Stomach (tissue), 9 donors: ENCODE results near the gene GPR61. TPM values are rescaled to one million over a fixed set of nuclear protein-coding genes. Genes with fewer than 3 reads are reported as not detected.

Source experiments
- DNase-seq, 2 donors: peaks; one replicate each; pipeline versions ENCODE4 v3.0.0 to v3.0.0-alpha.2; 2013 to 2019
- H3K27ac ChIP-seq, 5 donors: fragments of 200-600 bp in 4 of 5; sonication (generic) in 4 of 5; one replicate each; pipeline ENCODE4 v1.5.1; 2013 to 2019; ENCODE audit warnings: mild to moderate bottlenecking in 1 of 5, moderate library complexity in 1 of 5
- H3K27me3 ChIP-seq, 3 donors: fragments of 200-600 bp; sonication (generic); one replicate each; pipeline ENCODE4 v1.5.1; 2017 to 2019; ENCODE audit warnings: mixed run types in 1 of 3
- H3K36me3 ChIP-seq, 4 donors: fragments of 200-600 bp; sonication (generic); 1 replicate in 3 of 4; 2 replicates in 1 of 4; pipeline ENCODE4 v1.5.1; 2016 to 2019
- H3K4me1 ChIP-seq, 4 donors: fragments of 200-600 bp; sonication (generic); one replicate each; pipeline ENCODE4 v1.5.1; 2016 to 2019
- H3K4me3 ChIP-seq, 4 donors: fragments of 200-600 bp; sonication (generic) in 3 of 4; one replicate each; pipeline ENCODE4 v1.5.1; 2016 to 2019; ENCODE audit warnings: mild to moderate bottlenecking in 1 of 4
- H3K9me3 ChIP-seq, 4 donors: fragments of 200-600 bp; sonication (generic); one replicate each; pipeline ENCODE4 v1.5.1; 2016 to 2019
- EP300 ChIP-seq: sonication (generic); formaldehyde crosslinking; IDR thresholded peaks from one replicate; pipeline ENCODE4 v1.6.1; 2017; ENCODE audit warnings: antibody characterized with exemption
- POLR2A ChIP-seq, 4 donors: fragments of 450-650 bp; IDR thresholded peaks; one replicate each; pipeline ENCODE4 v1.6.1; 2016; ENCODE audit warnings: antibody characterized with exemption in 4 of 4, control low read depth in 2 of 4, mild to moderate bottlenecking in 1 of 4, moderate library complexity in 1 of 4
- POLR2AphosphoS5 ChIP-seq, 3 donors: sonication (generic); formaldehyde crosslinking; IDR thresholded peaks; one replicate each; pipeline ENCODE4 v1.6.1; 2016; ENCODE audit warnings: antibody characterized with exemption in 3 of 3
- WGBS, 5 donors: extraction: QIAGEN DNeasy Blood & Tissue Kit in 3 of 5; methylation state at CpG; one replicate each; pipeline versions ENCODE4 v1.1.5 to v1.1.7; 2013 to 2018; 5-methylcytosine and 5-hydroxymethylcytosine counted together
- intact Hi-C: fragments of 100-400 bp; cut with DNase I; formaldehyde crosslinking; loops from one replicate; pipeline ENCODE4 v1.15.1; 2023; ENCODE audit warnings: low total_unique reads
- polyA plus RNA-seq, 3 donors: library from polyadenylated mRNA; stranded (reverse); fragments of 200-250 nt; gene quantifications; one replicate each; pipeline ENCODE4 v1.2.3, GENCODE V29; 2013
- total RNA-seq, 5 donors: library from RNA; depleted of rRNA; stranded (reverse); fragments of >200 nt; gene quantifications; one replicate each; pipeline versions ENCODE4 v1.1.0 to v1.2.3, GENCODE V29; 2014 to 2016
- TF ChIP-seq, protein P1 (sequence below), 7 experiments: fragments of 450-650 bp in 4 of 7; fragments of 200-600 bp in 3 of 7; sonication (generic) in 3 of 7; IDR thresholded peaks; one replicate each; pipeline ENCODE4 v1.5.1; 2016 to 2019; ENCODE audit warnings: antibody characterized with exemption in 7 of 7, control low read depth in 2 of 7, mild to moderate bottlenecking in 1 of 7
- donor health status: healthy with polysubstance abuse.
- donor health status: Bipolar disorder and iron deficiency.
- donor health status: healthy.

Gene GPR61
- total and polyA plus RNA-seq, 8 donors, result 0.12 TPM; not detected in 7

DNA sequence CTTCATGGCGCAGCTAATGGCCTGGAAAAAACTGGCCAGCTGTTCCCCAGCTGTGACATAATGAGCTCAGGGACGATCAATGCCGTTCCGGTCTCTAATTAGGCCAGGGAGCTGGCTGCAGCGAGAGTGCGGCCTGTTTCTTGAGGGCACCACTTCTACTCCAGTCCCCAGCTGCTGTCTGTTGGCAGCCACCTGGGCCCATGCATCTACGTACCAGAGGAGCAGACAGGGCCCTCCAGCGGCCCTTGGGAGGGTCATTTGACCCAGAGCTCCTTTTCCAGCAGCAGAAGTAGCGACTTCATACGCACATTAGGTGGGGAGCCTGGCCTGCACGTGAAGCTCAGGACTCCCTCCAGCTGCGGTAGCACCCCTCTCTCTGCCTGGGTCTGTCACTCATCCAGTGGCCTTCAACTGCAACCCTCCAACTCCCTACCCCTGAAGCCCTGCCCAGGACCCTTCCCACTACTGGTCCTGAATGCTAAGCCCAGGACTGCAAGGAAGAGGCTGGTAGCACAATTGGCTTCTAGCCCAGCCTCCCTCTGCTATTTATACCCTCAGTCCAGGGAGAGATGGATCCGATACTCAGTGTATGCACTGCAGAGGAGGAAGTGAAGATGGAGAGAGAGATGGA, 9.1 kb upstream of the GPR61 start:
- WGBS, 5 donors, result 73 to 82% (median 77%) methylated on average over 8 to 13 of the region's 13 CpGs
- DNase-seq, result peak in 1 of 2 donors; percentile 71
- Histone ChIP-seq H3K9me3 (no peaks in the 10 kb centered on the region), H3K36me3 (no peaks in the 10 kb centered on the region), H3K27ac (no peak overlapping the region), H3K4me3 (no peak overlapping the region), H3K27me3 (no peaks in the 10 kb centered on the region), H3K4me1 (peaks cover 0 to 21% (median 17%) of the 10 kb centered on the region in 4 donors)
- TF ChIP-seq, protein P1, sequence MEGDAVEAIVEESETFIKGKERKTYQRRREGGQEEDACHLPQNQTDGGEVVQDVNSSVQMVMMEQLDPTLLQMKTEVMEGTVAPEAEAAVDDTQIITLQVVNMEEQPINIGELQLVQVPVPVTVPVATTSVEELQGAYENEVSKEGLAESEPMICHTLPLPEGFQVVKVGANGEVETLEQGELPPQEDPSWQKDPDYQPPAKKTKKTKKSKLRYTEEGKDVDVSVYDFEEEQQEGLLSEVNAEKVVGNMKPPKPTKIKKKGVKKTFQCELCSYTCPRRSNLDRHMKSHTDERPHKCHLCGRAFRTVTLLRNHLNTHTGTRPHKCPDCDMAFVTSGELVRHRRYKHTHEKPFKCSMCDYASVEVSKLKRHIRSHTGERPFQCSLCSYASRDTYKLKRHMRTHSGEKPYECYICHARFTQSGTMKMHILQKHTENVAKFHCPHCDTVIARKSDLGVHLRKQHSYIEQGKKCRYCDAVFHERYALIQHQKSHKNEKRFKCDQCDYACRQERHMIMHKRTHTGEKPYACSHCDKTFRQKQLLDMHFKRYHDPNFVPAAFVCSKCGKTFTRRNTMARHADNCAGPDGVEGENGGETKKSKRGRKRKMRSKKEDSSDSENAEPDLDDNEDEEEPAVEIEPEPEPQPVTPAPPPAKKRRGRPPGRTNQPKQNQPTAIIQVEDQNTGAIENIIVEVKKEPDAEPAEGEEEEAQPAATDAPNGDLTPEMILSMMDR (IDR thresholded peaks at IDR 0.05), result no peak
- TF ChIP-seq EP300 (no peak), POLR2A (IDR thresholded peaks at IDR 0.05) (no peak), POLR2AphosphoS5 (IDR thresholded peaks at IDR 0.05) (no peak)
- intact Hi-C loops, result loop anchor here (5.0 kb wide), 1 partner anchor 38 kb away; the partner anchor contains the start of gene CYB561D1

DNA sequence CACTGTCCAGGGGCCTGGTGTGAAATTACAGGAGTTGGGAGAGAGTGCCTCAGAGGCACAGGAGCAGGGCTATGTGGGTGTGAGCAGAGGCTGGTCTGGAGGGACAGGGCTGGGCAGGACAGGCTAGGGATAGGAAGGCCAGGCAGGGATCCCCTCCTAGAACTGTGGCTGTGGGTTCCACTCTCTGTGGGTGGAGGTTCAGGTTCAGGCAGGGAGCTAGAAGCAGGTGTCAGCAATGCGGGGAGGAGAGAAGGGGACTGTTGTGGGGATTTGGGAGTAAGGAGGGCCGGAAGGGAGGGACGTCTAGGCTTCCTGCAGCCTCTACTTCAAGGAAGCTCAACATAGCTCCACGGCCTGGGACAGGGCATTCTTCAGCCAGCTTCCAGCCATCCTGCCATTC, 8.3 kb upstream of the GPR61 start:
- intact Hi-C loops, result loop anchor here (5.0 kb wide), 1 partner anchor 39 kb away; the partner anchor contains the start of gene CYB561D1
- WGBS, 5 donors, result 81 to 97% (median 91%) methylated on average over 4 of the region's 4 CpGs
- Histone ChIP-seq H3K36me3 (no peaks in the 10 kb centered on the region), H3K27ac (no peak overlapping the region), H3K4me3 (no peak overlapping the region), H3K27me3 (no peaks in the 10 kb centered on the region), H3K4me1 (peaks cover 0 to 27% (median 21%) of the 10 kb centered on the region in 4 donors), H3K9me3 (no peaks in the 10 kb centered on the region)
- no peak for DNase-seq
- TF ChIP-seq EP300 (no peak), POLR2A (IDR thresholded peaks at IDR 0.05) (no peak), POLR2AphosphoS5 (IDR thresholded peaks at IDR 0.05) (no peak)
- TF ChIP-seq, protein P1 (IDR thresholded peaks at IDR 0.05), result no peak

DNA sequence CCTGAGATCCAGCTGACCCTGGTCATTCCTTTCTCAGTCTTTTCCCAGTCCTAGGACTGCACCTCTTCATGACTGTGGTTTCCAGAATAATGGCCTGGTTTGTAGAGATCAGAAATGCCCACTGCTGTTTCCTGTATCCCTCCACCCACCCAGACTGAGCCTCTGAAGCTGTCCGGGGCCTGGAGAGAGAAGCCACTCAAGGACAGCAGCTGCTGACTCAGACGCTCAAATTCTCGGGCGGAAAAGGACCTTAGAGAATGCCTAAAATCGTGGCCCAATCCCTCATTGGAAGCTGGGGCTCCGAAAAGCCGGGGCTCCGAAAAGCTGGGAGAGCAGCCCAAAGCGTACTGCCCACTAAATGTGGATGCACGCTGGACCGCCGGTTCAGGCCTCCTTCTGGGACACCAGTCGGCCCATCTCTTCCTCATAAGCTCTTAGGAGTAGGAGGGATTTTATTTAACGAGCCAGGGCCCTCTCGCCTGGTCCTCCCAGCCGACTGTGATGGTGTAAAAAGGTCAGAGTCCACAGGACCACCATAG, 7.8 kb upstream of the GPR61 start:
- TF ChIP-seq POLR2AphosphoS5 (IDR thresholded peaks at IDR 0.05), result no peak
- TF ChIP-seq, protein P1 (IDR thresholded peaks at IDR 0.05), result no peak
- no peak for TF ChIP-seq EP300
- no peak for TF ChIP-seq POLR2A (IDR thresholded peaks at IDR 0.05)
- WGBS, 5 donors, result 44 to 55% (median 46%) methylated on average over 16 of the region's 16 CpGs
- H3K27ac ChIP-seq, result peak overlapping the region in 2 of 5 donors; percentile 54 to 61
- intact Hi-C loops, result loop anchor here (5.0 kb wide), 1 partner anchor 40 kb away; the partner anchor contains the start of gene CYB561D1
- H3K9me3 ChIP-seq, result no peaks in the 10 kb centered on the region
- H3K4me3 ChIP-seq, result peak overlapping the region in 1 of 4 donors; percentile 7
- H3K36me3 ChIP-seq, result no peaks in the 10 kb centered on the region
- DNase-seq, result no peak
- peaks cover 0 to 29% (median 22%) of the 10 kb centered on the region in 4 donors for H3K4me1 ChIP-seq
- H3K27me3 ChIP-seq, result no peaks in the 10 kb centered on the region

DNA sequence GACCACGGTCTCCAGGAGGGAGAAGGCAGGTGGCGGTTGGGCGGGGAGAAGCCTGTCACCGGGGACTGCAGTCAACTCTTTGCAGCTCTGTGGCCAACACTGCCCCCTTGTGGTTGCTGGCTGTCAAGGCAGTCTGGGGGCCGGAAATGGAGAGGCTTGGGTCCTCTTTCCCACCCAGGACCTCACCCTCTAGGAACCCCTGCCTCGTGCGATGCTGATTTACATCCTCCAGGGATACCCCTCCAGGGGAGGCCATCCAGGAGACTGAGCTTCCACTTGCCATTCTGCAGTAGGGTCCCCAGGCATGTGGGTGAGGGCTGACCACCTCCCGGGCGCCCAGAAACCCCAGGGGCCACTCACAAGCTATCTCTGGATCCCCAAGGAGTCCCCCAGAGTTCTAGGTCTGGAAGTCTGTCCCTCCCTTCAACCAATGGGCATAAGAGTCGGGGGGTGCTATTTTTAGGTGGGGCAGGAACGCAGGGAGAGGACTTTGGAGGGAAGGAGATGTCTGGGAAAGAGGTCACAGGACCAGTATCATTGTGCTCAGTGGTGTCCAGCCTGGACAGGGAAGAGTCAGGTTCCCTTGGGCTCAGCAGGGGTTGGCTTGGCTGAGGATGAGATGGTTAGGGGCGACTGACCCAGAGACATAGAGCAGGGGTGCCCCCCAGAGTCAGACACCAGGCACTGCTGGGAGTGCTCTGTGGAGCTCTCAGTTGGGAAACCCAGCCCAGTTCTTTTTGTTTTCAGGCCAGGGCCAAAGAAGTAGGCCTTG, 7.1 kb upstream of the GPR61 start:
- no peaks in the 10 kb centered on the region for H3K27me3 ChIP-seq
- H3K9me3 ChIP-seq, result no peaks in the 10 kb centered on the region
- H3K27ac ChIP-seq, result peak overlapping the region in 4 of 5 donors; percentile 13 to 61 (median 42)
- intact Hi-C loops, result loop anchor here (5.0 kb wide), 1 partner anchor 40 kb away; the partner anchor contains the start of gene CYB561D1
- DNase-seq, result peak; percentile 86 to 94
- H3K36me3 ChIP-seq, result no peaks in the 10 kb centered on the region
- whole genome bisulfite sequencing, 5 donors, result 11 to 16% (median 15%) methylated on average over 12 of the region's 12 CpGs
- H3K4me3 ChIP-seq, result peak overlapping the region in 3 of 4 donors; percentile 7 to 13 (median 13)
- peaks cover 0 to 29% (median 22%) of the 10 kb centered on the region in 4 donors for H3K4me1 ChIP-seq
- TF ChIP-seq POLR2A (IDR thresholded peaks at IDR 0.05) (no peak), POLR2AphosphoS5 (IDR thresholded peaks at IDR 0.05) (peak in 1 of 3 donors; percentile 6), EP300 (no peak)
- TF ChIP-seq, protein P1 (IDR thresholded peaks at IDR 0.05), result peak in 6 of 7 experiments; percentile 64 to 99 (median 97)
